ENCODE data around the gene NCOA6. TPM values are rescaled to one million over a fixed set of nuclear protein-coding genes. Genes with fewer than 3 reads are reported as not detected.

Gene NCOA6
- total RNA-seq, 4 donors from 2014 or later, result 16.9 to 26.1 (median 24.0) TPM

DNA sequence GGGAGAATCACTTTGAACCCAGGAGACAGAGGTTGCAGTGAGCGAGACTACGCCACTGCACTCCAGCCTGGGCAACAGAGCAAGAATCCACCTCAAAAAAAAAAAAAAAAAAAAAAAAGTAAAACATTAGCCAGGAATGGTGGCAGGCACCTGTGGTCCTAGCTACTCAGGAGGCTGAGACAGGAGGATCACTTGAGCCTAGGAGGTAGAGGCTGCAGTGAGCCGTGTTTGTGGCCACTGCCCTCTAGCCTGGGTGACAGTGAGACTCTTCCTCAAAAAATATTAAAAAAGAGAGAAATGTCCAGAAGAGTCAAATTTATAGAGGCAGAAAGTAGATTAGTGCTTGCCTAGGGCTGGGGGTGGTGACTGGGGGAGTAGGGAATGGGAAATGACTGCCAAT lies 141.8 kb downstream of the NCOA6 start:
- Histone ChIP-seq H3K4me3 (no peak overlapping the region), H3K27me3 (no peaks in the 10 kb centered on the region), H3K36me3 (no peaks in the 10 kb centered on the region), H3K4me1 (no peaks in the 10 kb centered on the region), H3K27ac (no peak overlapping the region), H3K9me3 (no peaks in the 10 kb centered on the region)
- TF ChIP-seq, protein P1, sequence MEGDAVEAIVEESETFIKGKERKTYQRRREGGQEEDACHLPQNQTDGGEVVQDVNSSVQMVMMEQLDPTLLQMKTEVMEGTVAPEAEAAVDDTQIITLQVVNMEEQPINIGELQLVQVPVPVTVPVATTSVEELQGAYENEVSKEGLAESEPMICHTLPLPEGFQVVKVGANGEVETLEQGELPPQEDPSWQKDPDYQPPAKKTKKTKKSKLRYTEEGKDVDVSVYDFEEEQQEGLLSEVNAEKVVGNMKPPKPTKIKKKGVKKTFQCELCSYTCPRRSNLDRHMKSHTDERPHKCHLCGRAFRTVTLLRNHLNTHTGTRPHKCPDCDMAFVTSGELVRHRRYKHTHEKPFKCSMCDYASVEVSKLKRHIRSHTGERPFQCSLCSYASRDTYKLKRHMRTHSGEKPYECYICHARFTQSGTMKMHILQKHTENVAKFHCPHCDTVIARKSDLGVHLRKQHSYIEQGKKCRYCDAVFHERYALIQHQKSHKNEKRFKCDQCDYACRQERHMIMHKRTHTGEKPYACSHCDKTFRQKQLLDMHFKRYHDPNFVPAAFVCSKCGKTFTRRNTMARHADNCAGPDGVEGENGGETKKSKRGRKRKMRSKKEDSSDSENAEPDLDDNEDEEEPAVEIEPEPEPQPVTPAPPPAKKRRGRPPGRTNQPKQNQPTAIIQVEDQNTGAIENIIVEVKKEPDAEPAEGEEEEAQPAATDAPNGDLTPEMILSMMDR (IDR thresholded peaks at IDR 0.05), result no peak
- TF ChIP-seq POLR2A (IDR thresholded peaks at IDR 0.05) (no peak), EP300 (IDR thresholded peaks at IDR 0.05) (no peak)
- WGBS, 2 donors, result 91 to 100% methylated on average over 3 of the region's 3 CpGs
- DNase-seq (ENCODE audit: low spot score in 2 of 2), result no peak

DNA sequence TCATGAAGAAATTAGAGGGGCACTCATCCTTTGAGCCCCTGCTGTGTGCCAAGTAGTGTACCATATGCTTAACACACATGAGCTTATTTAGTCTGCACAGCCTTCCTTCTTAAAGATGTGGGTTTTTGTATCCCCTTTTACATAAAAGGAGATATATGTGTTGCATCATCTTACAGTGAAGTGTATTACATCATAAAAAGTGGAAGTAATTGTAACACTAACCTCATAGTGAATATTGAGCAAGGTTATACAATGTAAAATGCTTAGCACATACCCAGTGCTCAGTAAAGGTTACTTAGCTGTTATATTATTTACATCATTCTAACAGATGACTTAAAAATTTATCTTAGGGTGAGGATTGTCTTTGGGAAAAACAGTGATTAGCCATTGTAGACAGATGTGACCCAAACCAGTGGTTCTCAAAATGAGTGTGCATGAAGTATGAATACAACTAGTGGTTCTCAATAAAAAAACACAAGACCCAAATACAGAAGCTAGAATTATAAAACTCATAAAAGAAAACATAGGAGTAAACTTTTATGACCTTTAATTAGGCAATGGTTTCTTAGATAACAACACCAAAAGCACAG lies 144.8 kb downstream of the NCOA6 start:
- Histone ChIP-seq H3K4me3 (no peak overlapping the region), H3K9me3 (no peaks in the 10 kb centered on the region), H3K36me3 (no peaks in the 10 kb centered on the region), H3K27ac (no peak overlapping the region), H3K4me1 (peaks cover 0 to 17% (median 9%) of the 10 kb centered on the region in 4 donors), H3K27me3 (no peaks in the 10 kb centered on the region)
- TF ChIP-seq EP300 (IDR thresholded peaks at IDR 0.05), result no peak
- TF ChIP-seq POLR2A (IDR thresholded peaks at IDR 0.05), result no peak
- TF ChIP-seq, protein P1 (IDR thresholded peaks at IDR 0.05), result no peak
- DNase-seq (ENCODE audit: low spot score in 2 of 2), result no peak

GRCh38 chr20:34676642-34677373 lies 148.6 kb downstream of the NCOA6 start, which contains the start of gene PIGU:
TSS of gene PIGU (minus strand) at chr20:34677092. CDS start at chr20:34677085, 7 bp downstream.
- TF ChIP-seq EP300 (IDR thresholded peaks at IDR 0.05) (peak; percentile 73 to 91), POLR2A (IDR thresholded peaks at IDR 0.05) (peak; percentile 42 to 65)
- TF ChIP-seq, protein P1 (IDR thresholded peaks at IDR 0.05), result peak in 4 of 5 experiments; percentile 34 to 67 (median 54)
- Histone ChIP-seq H3K27ac (peak within 1 kb of the TSS; percentile 34 to 89 (median 86)), H3K27me3 (no peaks in the 10 kb centered on the region), H3K9me3 (no peaks in the 10 kb centered on the region), H3K36me3 (no peaks in the 10 kb centered on the region), H3K4me1 (peaks cover 0 to 22% (median 11%) of the 10 kb centered on the region in 4 donors), H3K4me3 (peak within 1 kb of the TSS; percentile 59 to 92 (median 80))
- DNase-seq (ENCODE audit: low spot score in 2 of 2), result peak; percentile 85
- 1% methylated on average over 48 to 53 of the region's 64 CpGs for WGBS, 2 donors

- WGBS, 2 donors, result 1% methylated on average over 14 of the region's 14 CpGs
Observed at GRCh38 chr20:34675993-34676641, 149.3 kb downstream of the NCOA6 start.

More at GRCh38 chr20:34675993-34676641, 149.3 kb downstream of the NCOA6 start:
- no peaks in the 10 kb centered on the region for H3K36me3 ChIP-seq
- TF ChIP-seq EP300 (IDR thresholded peaks at IDR 0.05) (no peak), POLR2A (IDR thresholded peaks at IDR 0.05) (no peak)
- TF ChIP-seq, protein P1 (IDR thresholded peaks at IDR 0.05), result no peak
- DNase-seq (ENCODE audit: low spot score in 2 of 2), result no peak
- H3K9me3 ChIP-seq, result no peaks in the 10 kb centered on the region
- no peaks in the 10 kb centered on the region for H3K27me3 ChIP-seq
- peaks cover 0 to 22% (median 11%) of the 10 kb centered on the region in 4 donors for H3K4me1 ChIP-seq
- peak overlapping the region; percentile 34 to 89 (median 86) for H3K27ac ChIP-seq
- peak overlapping the region; percentile 59 to 92 (median 80) for H3K4me3 ChIP-seq

All from tibial nerve (tissue), 4 donors.